ENCODE results near the gene OR6B3. TPM values are rescaled to one million over a fixed set of nuclear protein-coding genes. Genes with fewer than 3 reads are reported as not detected.

OR6B3 gene
- total RNA-seq, 1 experiment from 2014 or later = not detected

DNA sequence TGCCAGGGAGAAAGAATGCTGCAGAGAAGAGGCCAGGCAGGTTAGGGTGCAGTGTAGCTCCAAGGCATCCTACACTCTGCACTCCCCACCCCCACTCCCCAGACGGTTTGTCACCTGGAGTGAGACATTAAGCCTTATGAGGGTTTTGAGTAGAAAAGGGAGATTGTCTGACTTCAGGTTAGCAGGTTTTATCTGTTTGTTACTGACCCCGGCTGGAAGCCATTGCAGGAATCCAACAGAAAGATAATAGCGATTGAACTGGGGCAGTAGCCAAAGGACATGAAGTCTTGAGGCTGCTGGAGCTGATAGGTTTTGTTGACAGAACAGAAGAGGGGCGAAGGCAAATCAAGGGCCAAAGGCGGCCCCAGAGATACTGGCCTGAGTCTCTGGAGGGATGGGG lies 36.0 kb upstream of the OR6B3 start:
- TF ChIP-seq EZH2 (IDR thresholded peaks at IDR 0.05; ENCODE audit: borderline replicate concordance, low read depth, low read length, poor library complexity, severe bottlenecking) = no peak
- TF ChIP-seq, protein P1, sequence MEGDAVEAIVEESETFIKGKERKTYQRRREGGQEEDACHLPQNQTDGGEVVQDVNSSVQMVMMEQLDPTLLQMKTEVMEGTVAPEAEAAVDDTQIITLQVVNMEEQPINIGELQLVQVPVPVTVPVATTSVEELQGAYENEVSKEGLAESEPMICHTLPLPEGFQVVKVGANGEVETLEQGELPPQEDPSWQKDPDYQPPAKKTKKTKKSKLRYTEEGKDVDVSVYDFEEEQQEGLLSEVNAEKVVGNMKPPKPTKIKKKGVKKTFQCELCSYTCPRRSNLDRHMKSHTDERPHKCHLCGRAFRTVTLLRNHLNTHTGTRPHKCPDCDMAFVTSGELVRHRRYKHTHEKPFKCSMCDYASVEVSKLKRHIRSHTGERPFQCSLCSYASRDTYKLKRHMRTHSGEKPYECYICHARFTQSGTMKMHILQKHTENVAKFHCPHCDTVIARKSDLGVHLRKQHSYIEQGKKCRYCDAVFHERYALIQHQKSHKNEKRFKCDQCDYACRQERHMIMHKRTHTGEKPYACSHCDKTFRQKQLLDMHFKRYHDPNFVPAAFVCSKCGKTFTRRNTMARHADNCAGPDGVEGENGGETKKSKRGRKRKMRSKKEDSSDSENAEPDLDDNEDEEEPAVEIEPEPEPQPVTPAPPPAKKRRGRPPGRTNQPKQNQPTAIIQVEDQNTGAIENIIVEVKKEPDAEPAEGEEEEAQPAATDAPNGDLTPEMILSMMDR (conservative IDR thresholded peaks at IDR 0.05; ENCODE audit: low read depth, low read length) = no peak
- DNase-seq (ENCODE audit: low spot score) = no peak
- H3K9me3 ChIP-seq (ENCODE audit: low read depth, low read length, poor library complexity, severe bottlenecking) = peaks cover 16% of the 10 kb centered on the region
- H3K36me3 ChIP-seq (ENCODE audit: insufficient read depth, low read length, poor library complexity, severe bottlenecking) = no peaks in the 10 kb centered on the region
- CTCF ChIA-PET = no interaction called here
- H3K4me3 ChIP-seq (ENCODE audit: low read depth, low read length, poor library complexity, severe bottlenecking) = no peak overlapping the region
- no TSS peak for BruUV-seq (replicated peaks)
- no peak overlapping the region for H3K27ac ChIP-seq (ENCODE audit: low read depth, low read length, poor library complexity, severe bottlenecking)
- peaks cover 59% of the 10 kb centered on the region for H3K27me3 ChIP-seq (replicated peaks; ENCODE audit: insufficient read depth, low read depth, low read length, poor library complexity)
- intact Hi-C loops (cut with micrococcal nuclease; ENCODE audit: unreplicated experiment) = no loop called here
- POLR2A ChIA-PET (ENCODE audit: low non-redundant PET) = no interaction called here
- no peaks in the 10 kb centered on the region for H3K4me1 ChIP-seq (ENCODE audit: insufficient read depth, low read length, poor library complexity, severe bottlenecking)

DNA sequence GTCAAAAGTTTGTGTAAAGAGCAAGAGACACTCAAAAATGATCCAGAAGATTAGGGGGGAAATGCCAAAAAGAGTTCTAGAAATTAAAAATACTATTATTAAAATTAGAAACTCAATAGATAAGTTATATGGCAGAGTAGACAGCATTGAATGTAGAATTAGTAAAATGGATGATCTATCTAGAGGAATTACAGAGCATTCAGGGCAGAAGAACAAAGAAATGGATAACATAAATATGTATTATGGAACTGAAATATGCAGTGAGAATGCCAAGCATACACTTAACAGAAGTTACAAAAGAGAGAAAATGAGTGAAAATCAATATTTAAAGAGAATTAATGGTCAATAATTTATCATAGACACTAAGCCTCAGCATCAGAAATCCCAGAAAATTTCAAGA lies 33.2 kb upstream of the OR6B3 start:
- intact Hi-C loops (cut with micrococcal nuclease; ENCODE audit: unreplicated experiment) = no loop called here
- POLR2A ChIA-PET (ENCODE audit: low non-redundant PET) = no interaction called here

DNA sequence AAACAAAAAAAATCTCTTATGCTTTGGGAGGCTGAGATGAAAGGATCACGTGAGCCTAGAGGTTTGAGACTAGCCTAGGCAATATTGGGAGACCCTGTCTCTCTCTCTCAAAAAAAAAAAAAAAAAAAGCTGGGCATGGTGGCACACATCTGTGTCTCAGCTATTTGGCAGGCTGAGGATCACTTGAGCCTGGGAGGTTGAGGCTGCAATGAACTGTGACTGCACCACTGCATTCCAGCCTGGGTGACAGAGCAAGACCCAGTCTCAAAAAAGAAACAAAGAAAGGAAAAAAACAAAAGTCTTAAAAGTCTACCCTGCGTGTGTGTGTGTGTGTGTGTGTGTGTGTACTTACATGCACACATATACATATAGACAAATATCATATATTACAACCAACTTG lies 25.3 kb upstream of the OR6B3 start:
- no peak for TF ChIP-seq EZH2 (IDR thresholded peaks at IDR 0.05; ENCODE audit: borderline replicate concordance, low read depth, low read length, poor library complexity, severe bottlenecking)
- peaks cover 25% of the 10 kb centered on the region for H3K27me3 ChIP-seq (replicated peaks; ENCODE audit: insufficient read depth, low read depth, low read length, poor library complexity)
- intact Hi-C loops (cut with micrococcal nuclease; ENCODE audit: unreplicated experiment) = no loop called here
- no peak overlapping the region for H3K4me3 ChIP-seq (ENCODE audit: low read depth, low read length, poor library complexity, severe bottlenecking)
- peaks cover 14% of the 10 kb centered on the region for H3K9me3 ChIP-seq (ENCODE audit: low read depth, low read length, poor library complexity, severe bottlenecking)
- no peaks in the 10 kb centered on the region for H3K4me1 ChIP-seq (ENCODE audit: insufficient read depth, low read length, poor library complexity, severe bottlenecking)
- ChIA-PET POLR2A (ENCODE audit: low non-redundant PET) (no interaction called here), CTCF (no interaction called here)
- no peak overlapping the region for H3K27ac ChIP-seq (ENCODE audit: low read depth, low read length, poor library complexity, severe bottlenecking)
- BruUV-seq (replicated peaks) = no TSS peak
- H3K36me3 ChIP-seq (ENCODE audit: insufficient read depth, low read length, poor library complexity, severe bottlenecking) = no peaks in the 10 kb centered on the region
- no peak for DNase-seq (ENCODE audit: low spot score)

More for the DNA sequence above, 33.2 kb upstream of the OR6B3 start:
- Histone ChIP-seq H3K4me3 (ENCODE audit: low read depth, low read length, poor library complexity, severe bottlenecking) (no peak overlapping the region), H3K4me1 (ENCODE audit: insufficient read depth, low read length, poor library complexity, severe bottlenecking) (no peaks in the 10 kb centered on the region), H3K27me3 (replicated peaks; ENCODE audit: insufficient read depth, low read depth, low read length, poor library complexity) (peaks cover 59% of the 10 kb centered on the region), H3K9me3 (ENCODE audit: low read depth, low read length, poor library complexity, severe bottlenecking) (peaks cover 16% of the 10 kb centered on the region), H3K27ac (ENCODE audit: low read depth, low read length, poor library complexity, severe bottlenecking) (no peak overlapping the region), H3K36me3 (ENCODE audit: insufficient read depth, low read length, poor library complexity, severe bottlenecking) (no peaks in the 10 kb centered on the region)
- no TSS peak for BruUV-seq (replicated peaks)
- CTCF ChIA-PET = no interaction called here
- TF ChIP-seq EZH2 (IDR thresholded peaks at IDR 0.05; ENCODE audit: borderline replicate concordance, low read depth, low read length, poor library complexity, severe bottlenecking) = no peak
- TF ChIP-seq, protein P1 (conservative IDR thresholded peaks at IDR 0.05; ENCODE audit: low read depth, low read length) = no peak
- DNase-seq (ENCODE audit: low spot score) = no peak

DNA sequence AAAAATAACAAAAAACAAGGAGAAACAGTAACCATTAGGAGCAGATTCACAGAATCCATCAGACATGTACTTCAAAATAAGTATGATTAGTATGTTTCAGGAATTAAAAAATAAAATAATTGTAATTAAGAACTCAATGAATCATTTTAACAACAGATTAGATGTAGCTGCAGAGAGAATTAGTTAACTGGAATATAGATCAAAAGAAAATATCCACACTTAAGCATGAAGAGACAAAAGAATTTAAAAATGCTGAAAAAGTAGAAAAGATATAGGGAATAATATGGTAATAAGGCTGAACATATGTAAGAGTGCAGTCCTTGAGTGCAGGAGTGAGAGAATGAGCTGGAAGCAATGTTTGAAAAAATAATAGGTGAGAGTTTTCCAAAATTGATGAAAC lies 24.1 kb upstream of the OR6B3 start:
- no peaks in the 10 kb centered on the region for H3K36me3 ChIP-seq (ENCODE audit: insufficient read depth, low read length, poor library complexity, severe bottlenecking)
- TF ChIP-seq, protein P1 (conservative IDR thresholded peaks at IDR 0.05; ENCODE audit: low read depth, low read length) = no peak
- TF ChIP-seq EZH2 (IDR thresholded peaks at IDR 0.05; ENCODE audit: borderline replicate concordance, low read depth, low read length, poor library complexity, severe bottlenecking) = no peak
- no peak overlapping the region for H3K27ac ChIP-seq (ENCODE audit: low read depth, low read length, poor library complexity, severe bottlenecking)
- H3K4me3 ChIP-seq (ENCODE audit: low read depth, low read length, poor library complexity, severe bottlenecking) = no peak overlapping the region
- no peaks in the 10 kb centered on the region for H3K4me1 ChIP-seq (ENCODE audit: insufficient read depth, low read length, poor library complexity, severe bottlenecking)
- no peak for DNase-seq (ENCODE audit: low spot score)
- ChIA-PET CTCF (no interaction called here), POLR2A (ENCODE audit: low non-redundant PET) (no interaction called here)
- H3K27me3 ChIP-seq (replicated peaks; ENCODE audit: insufficient read depth, low read depth, low read length, poor library complexity) = peaks cover 20% of the 10 kb centered on the region
- no TSS peak for BruUV-seq (replicated peaks)
- peaks cover 14% of the 10 kb centered on the region for H3K9me3 ChIP-seq (ENCODE audit: low read depth, low read length, poor library complexity, severe bottlenecking)
- intact Hi-C loops (cut with micrococcal nuclease; ENCODE audit: unreplicated experiment) = no loop called here
